PC-9 (cell line): ENCODE measurements around the gene MET.

Source experiments
- EZH2 ChIP-seq: fragments of 200-600 bp; sonication (generic); IDR thresholded peaks from 2 replicates; pipeline ENCODE4 v1.8.0; 2017; ENCODE audit warnings: antibody characterized with exemption, low read depth
- TF ChIP-seq, protein P1 (sequence below): fragments of 200-600 bp; sonication (generic); conservative IDR thresholded peaks from 2 replicates; pipeline ENCODE4 v1.6.1; 2017; ENCODE audit warnings: mixed run types, antibody characterized with exemption, mild to moderate bottlenecking, moderate library complexity

DNA sequence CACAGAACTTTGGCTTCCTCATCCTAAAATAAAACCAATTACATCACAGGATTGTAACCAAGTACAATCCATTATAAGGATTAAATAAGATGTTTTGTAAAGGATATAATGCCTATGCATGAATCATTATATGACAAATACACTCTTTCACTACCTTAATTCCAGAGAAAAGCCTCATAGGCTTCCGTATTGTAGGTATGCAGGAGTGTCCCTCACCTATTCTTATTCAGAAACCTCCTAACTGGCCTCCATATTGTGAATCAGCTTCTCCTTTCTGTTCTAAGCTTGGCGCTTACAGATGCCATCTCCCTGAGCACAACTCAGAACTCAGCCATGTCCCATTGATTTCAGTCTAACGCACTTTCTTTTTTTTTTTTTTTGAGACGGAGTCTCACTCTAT is 120.8 kb downstream of the MET start:
- TF ChIP-seq, protein P1, sequence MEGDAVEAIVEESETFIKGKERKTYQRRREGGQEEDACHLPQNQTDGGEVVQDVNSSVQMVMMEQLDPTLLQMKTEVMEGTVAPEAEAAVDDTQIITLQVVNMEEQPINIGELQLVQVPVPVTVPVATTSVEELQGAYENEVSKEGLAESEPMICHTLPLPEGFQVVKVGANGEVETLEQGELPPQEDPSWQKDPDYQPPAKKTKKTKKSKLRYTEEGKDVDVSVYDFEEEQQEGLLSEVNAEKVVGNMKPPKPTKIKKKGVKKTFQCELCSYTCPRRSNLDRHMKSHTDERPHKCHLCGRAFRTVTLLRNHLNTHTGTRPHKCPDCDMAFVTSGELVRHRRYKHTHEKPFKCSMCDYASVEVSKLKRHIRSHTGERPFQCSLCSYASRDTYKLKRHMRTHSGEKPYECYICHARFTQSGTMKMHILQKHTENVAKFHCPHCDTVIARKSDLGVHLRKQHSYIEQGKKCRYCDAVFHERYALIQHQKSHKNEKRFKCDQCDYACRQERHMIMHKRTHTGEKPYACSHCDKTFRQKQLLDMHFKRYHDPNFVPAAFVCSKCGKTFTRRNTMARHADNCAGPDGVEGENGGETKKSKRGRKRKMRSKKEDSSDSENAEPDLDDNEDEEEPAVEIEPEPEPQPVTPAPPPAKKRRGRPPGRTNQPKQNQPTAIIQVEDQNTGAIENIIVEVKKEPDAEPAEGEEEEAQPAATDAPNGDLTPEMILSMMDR, result no peak
- no peak for TF ChIP-seq EZH2
